ENCODE measurements around the gene C5orf15.

C5orf15 gene

DNA sequence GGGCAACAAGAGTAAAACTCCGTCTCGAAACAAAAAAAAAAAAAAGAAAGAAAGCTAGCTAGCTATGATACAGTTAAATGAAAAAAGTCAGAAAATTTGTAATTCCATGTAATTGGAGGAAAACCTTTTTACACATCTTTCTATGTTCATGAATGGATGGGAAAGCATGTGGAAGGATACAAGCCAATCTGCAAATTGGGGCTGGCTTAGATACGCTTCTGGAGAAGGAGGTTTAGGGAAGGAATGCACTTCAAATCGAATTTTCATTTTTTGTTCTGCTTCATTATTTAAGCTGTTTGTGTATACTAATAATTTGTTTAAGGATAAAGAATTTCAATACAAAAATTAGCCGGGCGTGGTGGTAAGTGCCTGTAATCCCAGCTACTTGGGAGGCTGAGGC lies 29.6 kb upstream of the C5orf15 start:
- DNase-seq (ENCODE audit: low read depth), result no peak
- H3K4me3 ChIP-seq (ENCODE audit: low read length), result no peak overlapping the region
- TF ChIP-seq, protein P1, sequence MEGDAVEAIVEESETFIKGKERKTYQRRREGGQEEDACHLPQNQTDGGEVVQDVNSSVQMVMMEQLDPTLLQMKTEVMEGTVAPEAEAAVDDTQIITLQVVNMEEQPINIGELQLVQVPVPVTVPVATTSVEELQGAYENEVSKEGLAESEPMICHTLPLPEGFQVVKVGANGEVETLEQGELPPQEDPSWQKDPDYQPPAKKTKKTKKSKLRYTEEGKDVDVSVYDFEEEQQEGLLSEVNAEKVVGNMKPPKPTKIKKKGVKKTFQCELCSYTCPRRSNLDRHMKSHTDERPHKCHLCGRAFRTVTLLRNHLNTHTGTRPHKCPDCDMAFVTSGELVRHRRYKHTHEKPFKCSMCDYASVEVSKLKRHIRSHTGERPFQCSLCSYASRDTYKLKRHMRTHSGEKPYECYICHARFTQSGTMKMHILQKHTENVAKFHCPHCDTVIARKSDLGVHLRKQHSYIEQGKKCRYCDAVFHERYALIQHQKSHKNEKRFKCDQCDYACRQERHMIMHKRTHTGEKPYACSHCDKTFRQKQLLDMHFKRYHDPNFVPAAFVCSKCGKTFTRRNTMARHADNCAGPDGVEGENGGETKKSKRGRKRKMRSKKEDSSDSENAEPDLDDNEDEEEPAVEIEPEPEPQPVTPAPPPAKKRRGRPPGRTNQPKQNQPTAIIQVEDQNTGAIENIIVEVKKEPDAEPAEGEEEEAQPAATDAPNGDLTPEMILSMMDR (conservative IDR thresholded peaks at IDR 0.05; ENCODE audit: low read length), result no peak

DNA sequence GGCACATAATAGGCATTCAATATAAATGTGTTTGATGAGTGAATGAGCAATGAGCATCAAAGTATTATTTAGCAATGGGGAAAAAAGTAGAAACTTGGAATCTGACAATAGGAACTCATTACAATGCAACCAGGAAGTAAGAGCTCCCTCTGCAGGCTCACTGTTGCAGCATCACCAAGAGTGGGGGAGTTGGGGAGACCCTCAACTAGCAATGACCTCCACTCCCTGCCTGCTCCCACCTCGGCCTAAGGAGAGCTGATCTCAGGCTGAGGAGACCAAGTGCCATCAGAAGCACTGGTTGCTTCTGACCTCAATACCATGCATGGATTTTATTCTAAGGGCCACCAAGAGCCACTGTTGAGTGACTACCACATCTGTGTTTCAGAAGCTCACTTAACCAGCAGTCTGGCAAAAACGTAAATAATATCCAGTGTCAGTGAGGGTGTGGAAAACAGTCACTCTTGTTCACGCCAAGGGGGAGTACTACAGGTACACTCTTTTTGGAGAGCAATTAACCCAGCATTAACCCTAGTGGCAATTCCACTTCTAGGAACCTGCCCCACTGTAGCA lies 28.3 kb upstream of the C5orf15 start:
- H3K4me3 ChIP-seq (ENCODE audit: low read length), result no peak overlapping the region
- DNase-seq (ENCODE audit: low read depth), result no peak
- TF ChIP-seq, protein P1 (conservative IDR thresholded peaks at IDR 0.05; ENCODE audit: low read length), result peak; percentile 51

DNA sequence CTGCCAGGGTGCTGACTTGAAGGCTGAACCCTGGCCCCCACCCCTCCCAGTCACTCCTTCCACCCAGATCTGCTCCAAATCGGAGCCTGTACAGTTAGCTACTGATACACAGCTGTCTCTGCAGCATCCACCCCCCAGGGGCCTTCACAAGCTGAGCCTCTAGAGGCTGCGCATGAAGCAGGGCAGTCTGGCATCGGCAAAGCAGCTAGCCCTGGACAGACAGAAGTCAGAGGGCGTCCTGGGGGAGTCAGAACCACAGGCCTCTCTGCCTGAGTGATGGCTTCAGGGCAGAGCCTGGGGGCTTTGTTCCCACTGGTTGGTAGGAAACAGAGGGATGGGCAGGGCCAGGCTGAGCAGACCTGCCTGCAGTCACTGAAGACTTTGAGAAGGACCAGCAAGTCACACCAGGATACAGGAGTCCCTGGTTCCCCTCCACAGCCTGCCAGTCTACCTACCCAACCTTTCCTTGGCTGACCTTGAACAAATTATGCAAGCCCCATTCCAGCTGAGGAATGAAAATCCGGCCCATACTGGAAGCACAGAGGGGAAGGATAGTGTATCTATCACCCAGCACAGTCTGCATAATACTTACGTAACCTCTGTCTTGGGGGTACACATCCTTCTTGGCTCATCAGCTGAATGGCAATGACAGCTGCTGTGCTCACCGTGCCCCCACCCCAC lies 27.6 kb upstream of the C5orf15 start:
- DNase-seq (ENCODE audit: low read depth), result no peak
- TF ChIP-seq, protein P1 (conservative IDR thresholded peaks at IDR 0.05; ENCODE audit: low read length), result no peak
- no peak overlapping the region for H3K4me3 ChIP-seq (ENCODE audit: low read length)

DNA sequence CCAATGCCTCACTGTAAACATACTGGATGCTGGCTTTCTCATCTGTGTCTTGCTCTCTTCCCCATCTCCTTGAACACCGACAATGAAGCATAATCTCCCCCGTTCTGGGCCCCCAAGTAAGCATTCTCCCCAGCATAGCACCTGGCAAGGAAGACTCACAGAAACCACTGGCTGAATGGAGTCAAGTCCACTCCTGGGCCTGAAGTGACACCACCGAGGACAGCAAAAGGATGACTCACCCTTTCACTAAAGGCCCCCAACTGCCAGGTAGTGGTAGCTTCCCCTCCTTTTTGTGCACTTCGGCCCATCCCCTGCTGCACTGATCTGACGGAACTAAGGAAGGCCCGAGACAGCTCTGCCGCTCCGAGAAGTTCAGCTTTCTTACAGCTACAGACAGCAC lies 26.9 kb upstream of the C5orf15 start:
- TF ChIP-seq, protein P1 (conservative IDR thresholded peaks at IDR 0.05; ENCODE audit: low read length), result no peak
- H3K4me3 ChIP-seq (ENCODE audit: low read length), result no peak overlapping the region
- DNase-seq (ENCODE audit: low read depth), result no peak

DNA sequence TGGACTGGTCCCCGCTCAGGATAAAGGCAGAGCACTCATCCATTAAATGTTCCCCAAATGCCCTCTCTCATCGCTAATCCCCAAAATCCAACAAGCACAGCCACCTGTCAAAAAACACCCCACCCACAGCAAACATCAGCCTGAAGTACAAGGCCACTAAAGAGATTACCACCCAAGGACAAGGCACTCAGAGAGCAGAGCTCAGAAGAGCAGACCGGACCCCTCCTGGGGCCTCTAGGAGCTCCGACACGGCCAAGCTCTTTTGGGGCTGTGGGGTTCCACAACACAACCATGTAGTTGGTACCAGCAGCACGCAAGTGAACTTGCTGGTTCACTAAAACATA lies 26.5 kb upstream of the C5orf15 start:
- TF ChIP-seq, protein P1 (conservative IDR thresholded peaks at IDR 0.05; ENCODE audit: low read length), result no peak
- no peak for DNase-seq (ENCODE audit: low read depth)
- H3K4me3 ChIP-seq (ENCODE audit: low read length), result no peak overlapping the region

DNA sequence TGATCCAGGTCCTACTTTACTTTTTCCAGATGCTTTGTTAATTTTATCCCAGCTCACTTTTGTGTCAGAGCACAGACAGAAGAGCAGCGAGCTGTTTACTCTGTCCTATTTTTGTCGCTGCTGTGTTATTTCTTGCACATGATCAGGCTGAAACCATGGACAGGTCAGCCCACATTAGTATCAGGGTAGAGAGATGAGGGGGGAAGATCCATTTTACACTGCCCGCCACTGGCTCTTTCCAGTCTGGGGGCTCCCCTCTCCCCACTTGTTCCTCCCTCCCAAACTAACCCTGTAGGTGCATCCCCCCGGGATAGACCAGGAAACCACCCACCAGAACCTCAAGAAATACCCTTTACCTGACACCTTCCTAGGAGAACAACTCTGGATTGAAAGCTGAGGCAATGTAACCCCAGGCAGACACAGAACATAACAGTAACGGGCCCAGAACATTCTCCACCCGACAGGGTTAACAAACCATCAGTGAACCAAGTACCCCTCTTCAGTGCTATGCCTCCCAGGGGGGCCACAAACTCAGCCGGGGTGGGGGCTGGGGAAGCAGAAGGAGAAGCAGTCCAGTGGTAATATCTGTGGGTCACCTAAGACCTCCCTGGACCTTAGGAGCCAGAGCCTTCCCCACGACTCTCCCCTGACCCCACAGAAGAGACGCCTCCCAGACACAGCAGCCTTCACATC lies 26.0 kb upstream of the C5orf15 start:
- TF ChIP-seq, protein P1 (conservative IDR thresholded peaks at IDR 0.05; ENCODE audit: low read length), result no peak
- H3K4me3 ChIP-seq (ENCODE audit: low read length), result no peak overlapping the region
- no peak for DNase-seq (ENCODE audit: low read depth)

All from AG10803 (cell line).